Neural cell (in vitro differentiated cells): ENCODE measurements around the gene CLEC4F. TPM values are rescaled to one million over a fixed set of nuclear protein-coding genes. Genes with fewer than 3 reads are reported as not detected.

Source experiments
- H2AFZ ChIP-seq: fragments of 200-600, 300-800 bp; sonication (generic), shearing (Covaris generic); 2 replicates; pipeline ENCODE4 v1.6.0; 2014; ENCODE audit warnings: low read depth, mild to moderate bottlenecking, antibody characterized with exemption, low read length, moderate library complexity
- H3F3A ChIP-seq: fragments of 200-600 bp; shearing (Covaris generic); 2 replicates; pipeline ENCODE4 v1.6.1; 2016; ENCODE audit warnings: mild to moderate bottlenecking, moderate library complexity, mixed read lengths, antibody characterized with exemption, low read length; ENCODE audit not compliant: insufficient read depth, poor library complexity, severe bottlenecking
- H3K27ac ChIP-seq: fragments of 200-600, 300-800 bp; sonication (generic), shearing (Covaris generic); 2 replicates; pipeline ENCODE4 v1.5.1; 2014; ENCODE audit warnings: mild to moderate bottlenecking, low read length, moderate library complexity
- H3K27me3 ChIP-seq: fragments of 300-800, 200-600 bp; sonication (generic), shearing (Covaris generic); 2 replicates; pipeline ENCODE4 v1.6.0; 2014; ENCODE audit warnings: mild to moderate bottlenecking, low read depth, low read length, moderate library complexity; ENCODE audit not compliant: insufficient read depth
- H3K36me3 ChIP-seq: fragments of 300-800, 200-600 bp; sonication (generic), shearing (Covaris generic); 2 replicates; pipeline ENCODE4 v1.5.1; 2014; ENCODE audit warnings: mild to moderate bottlenecking, antibody characterized with exemption, low read length, moderate library complexity; ENCODE audit not compliant: insufficient read depth
- H3K4me2 ChIP-seq: fragments of 300-800, 200-600 bp; sonication (generic), shearing (Covaris generic); 2 replicates; pipeline ENCODE4 v1.6.0; 2014; ENCODE audit warnings: mild to moderate bottlenecking, low read length
- H3K4me3 ChIP-seq: fragments of 300-800, 200-600 bp; sonication (generic), shearing (Covaris generic); 2 replicates; pipeline ENCODE4 v1.5.1; 2014; ENCODE audit warnings: mild to moderate bottlenecking, low read length, moderate library complexity
- H3K79me2 ChIP-seq: fragments of 200-600 bp; shearing (Covaris generic); replicated peaks from 2 replicates; pipeline ENCODE4 v1.6.0; 2014; ENCODE audit warnings: mild to moderate bottlenecking, low read length, moderate library complexity; ENCODE audit not compliant: insufficient read depth
- H3K9ac ChIP-seq: fragments of 300-800, 200-600 bp; sonication (generic), shearing (Covaris generic); 2 replicates; pipeline ENCODE4 v1.6.1; 2016; ENCODE audit warnings: mild to moderate bottlenecking, low read length, mixed read lengths
- H3K9me2 ChIP-seq: fragments of 200-600 bp; shearing (Covaris generic); 2 replicates; pipeline ENCODE4 v1.6.1; 2016; ENCODE audit warnings: mild to moderate bottlenecking, low read length, mixed read lengths; ENCODE audit not compliant: insufficient read depth
- H3K9me3 ChIP-seq: fragments of 200-600, 300-800 bp; sonication (generic), shearing (Covaris generic); 2 replicates; pipeline ENCODE4 v1.6.1; 2016; ENCODE audit warnings: mild to moderate bottlenecking, mixed run types, low read length, moderate library complexity, mixed read lengths
- H4K20me1 ChIP-seq: fragments of 200-600 bp; shearing (Covaris generic); 2 replicates; pipeline ENCODE4 v1.6.1; 2016; ENCODE audit warnings: mild to moderate bottlenecking, mixed run types; ENCODE audit not compliant: insufficient read depth
- MXI1 ChIP-seq: fragments of 450-650 bp; conservative IDR thresholded peaks from 2 replicates; pipeline ENCODE4 v1.6.1; 2014; ENCODE audit warnings: antibody characterized with exemption, mild to moderate bottlenecking; ENCODE audit not compliant: poor library complexity, severe bottlenecking
- POLR2AphosphoS5 ChIP-seq: IDR thresholded peaks from 2 replicates; pipeline ENCODE4 v1.6.1; 2012
- RAD21 ChIP-seq: fragments of 450-650 bp; conservative IDR thresholded peaks from 2 replicates; pipeline ENCODE4 v1.6.1; 2014; ENCODE audit warnings: antibody characterized with exemption, mild to moderate bottlenecking, moderate library complexity
- SMC3 ChIP-seq: fragments of 450-650 bp; conservative IDR thresholded peaks from 2 replicates; pipeline ENCODE4 v1.6.1; 2014; ENCODE audit warnings: antibody characterized with exemption, mild to moderate bottlenecking, moderate library complexity; ENCODE audit not compliant: poor library complexity
- TAF1 ChIP-seq: IDR thresholded peaks from 2 replicates; pipeline ENCODE4 v1.6.1; 2012; ENCODE audit warnings: low read depth
- polyA plus RNA-seq: library from polyadenylated mRNA; depleted of rRNA; stranded (reverse); fragments of >200 nt; gene quantifications from 2 replicates; pipeline ENCODE4 v1.2.3, GENCODE V29; 2014
- TF ChIP-seq, protein P1 (sequence below): IDR thresholded peaks from 2 replicates; pipeline ENCODE4 v1.6.1; 2012; ENCODE audit warnings: borderline replicate concordance

Gene CLEC4F
- polyA plus RNA-seq, 1 donor from 2014 or later, result not detected

DNA sequence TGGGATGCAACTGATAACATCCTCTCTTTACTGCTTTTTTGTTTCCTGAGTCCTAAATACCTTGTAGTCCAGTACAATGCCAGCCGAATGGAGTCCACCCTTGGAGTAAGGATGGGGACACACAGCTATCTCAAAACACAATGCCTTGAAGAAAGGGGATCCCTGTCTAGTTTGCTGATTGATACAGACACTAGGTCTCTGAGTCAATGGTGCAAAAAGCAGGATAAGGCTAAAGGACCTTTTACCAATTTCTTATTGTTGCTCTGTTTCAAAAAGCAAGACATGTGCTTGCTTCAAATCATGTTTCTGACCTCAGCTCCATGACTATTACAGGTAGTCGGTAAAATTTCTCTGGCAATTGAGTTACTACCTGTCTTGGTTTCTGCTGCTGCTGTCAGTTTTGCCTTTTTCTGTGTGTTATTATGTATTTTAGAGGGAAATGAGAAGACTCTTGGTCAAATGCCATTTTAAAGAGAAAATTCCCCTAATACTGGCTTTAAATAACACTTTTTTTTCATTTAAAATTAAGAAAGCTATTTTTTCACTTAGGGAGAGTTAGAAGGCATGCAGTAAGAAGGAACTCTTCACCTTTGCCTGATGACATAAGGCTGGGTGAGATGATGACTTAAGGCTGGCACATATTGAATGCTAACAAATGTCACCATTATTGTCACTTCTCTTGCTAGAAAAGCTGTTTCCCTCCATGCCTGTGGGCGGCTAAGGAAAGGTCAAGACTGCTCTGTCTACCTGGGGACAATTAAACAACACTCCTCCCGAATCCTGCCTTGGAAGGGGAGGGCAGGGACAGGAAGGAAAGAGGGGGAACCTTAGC, 25.0 kb downstream of the CLEC4F start:
- TF ChIP-seq SMC3 (no peak), MXI1 (no peak)
- TF ChIP-seq, protein P1, sequence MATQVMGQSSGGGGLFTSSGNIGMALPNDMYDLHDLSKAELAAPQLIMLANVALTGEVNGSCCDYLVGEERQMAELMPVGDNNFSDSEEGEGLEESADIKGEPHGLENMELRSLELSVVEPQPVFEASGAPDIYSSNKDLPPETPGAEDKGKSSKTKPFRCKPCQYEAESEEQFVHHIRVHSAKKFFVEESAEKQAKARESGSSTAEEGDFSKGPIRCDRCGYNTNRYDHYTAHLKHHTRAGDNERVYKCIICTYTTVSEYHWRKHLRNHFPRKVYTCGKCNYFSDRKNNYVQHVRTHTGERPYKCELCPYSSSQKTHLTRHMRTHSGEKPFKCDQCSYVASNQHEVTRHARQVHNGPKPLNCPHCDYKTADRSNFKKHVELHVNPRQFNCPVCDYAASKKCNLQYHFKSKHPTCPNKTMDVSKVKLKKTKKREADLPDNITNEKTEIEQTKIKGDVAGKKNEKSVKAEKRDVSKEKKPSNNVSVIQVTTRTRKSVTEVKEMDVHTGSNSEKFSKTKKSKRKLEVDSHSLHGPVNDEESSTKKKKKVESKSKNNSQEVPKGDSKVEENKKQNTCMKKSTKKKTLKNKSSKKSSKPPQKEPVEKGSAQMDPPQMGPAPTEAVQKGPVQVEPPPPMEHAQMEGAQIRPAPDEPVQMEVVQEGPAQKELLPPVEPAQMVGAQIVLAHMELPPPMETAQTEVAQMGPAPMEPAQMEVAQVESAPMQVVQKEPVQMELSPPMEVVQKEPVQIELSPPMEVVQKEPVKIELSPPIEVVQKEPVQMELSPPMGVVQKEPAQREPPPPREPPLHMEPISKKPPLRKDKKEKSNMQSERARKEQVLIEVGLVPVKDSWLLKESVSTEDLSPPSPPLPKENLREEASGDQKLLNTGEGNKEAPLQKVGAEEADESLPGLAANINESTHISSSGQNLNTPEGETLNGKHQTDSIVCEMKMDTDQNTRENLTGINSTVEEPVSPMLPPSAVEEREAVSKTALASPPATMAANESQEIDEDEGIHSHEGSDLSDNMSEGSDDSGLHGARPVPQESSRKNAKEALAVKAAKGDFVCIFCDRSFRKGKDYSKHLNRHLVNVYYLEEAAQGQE, result no peak
- Histone ChIP-seq H3K36me3 (no peaks in the 10 kb centered on the region), H4K20me1 (no peaks in the 10 kb centered on the region), H3F3A (no peaks in the 10 kb centered on the region), H2AFZ (no peak overlapping the region), H3K27ac (no peak overlapping the region), H3K4me2 (no peak overlapping the region), H3K9me2 (no peaks in the 10 kb centered on the region), H3K79me2 (no peaks in the 10 kb centered on the region), H3K4me3 (no peak overlapping the region), H3K9ac (no peak overlapping the region), H3K27me3 (peaks cover 22% of the 10 kb centered on the region), H3K9me3 (peaks cover 2% of the 10 kb centered on the region)

DNA sequence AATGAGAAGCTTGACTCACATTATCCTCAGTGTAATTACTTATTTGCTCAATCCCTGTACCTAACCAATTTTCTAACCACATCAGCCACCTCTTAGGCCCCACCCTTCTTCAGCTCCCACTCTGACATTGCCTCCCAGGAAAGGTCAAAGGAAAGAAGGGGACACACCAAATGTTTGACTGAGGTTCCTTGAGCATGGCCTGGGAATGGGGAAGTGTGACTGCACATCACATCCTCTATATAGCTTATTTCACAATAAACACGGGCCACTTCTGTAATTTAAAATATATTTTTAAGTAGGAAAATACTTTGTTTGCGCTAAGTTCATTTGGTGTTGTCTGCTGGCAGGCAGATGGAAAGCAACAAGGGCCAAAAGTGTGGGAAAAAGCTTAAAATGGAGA, 26.9 kb downstream of the CLEC4F start:
- Histone ChIP-seq H3K9me2 (no peaks in the 10 kb centered on the region), H3K36me3 (no peaks in the 10 kb centered on the region), H4K20me1 (no peaks in the 10 kb centered on the region), H3K9me3 (peaks cover 2% of the 10 kb centered on the region), H3K4me2 (no peak overlapping the region), H3K27me3 (peaks cover 41% of the 10 kb centered on the region), H3K27ac (no peak overlapping the region), H3K9ac (no peak overlapping the region), H3F3A (no peaks in the 10 kb centered on the region), H2AFZ (no peak overlapping the region), H3K79me2 (no peaks in the 10 kb centered on the region), H3K4me3 (no peak overlapping the region)
- TF ChIP-seq MXI1, result no peak
- TF ChIP-seq, protein P1, result no peak
- no peak for TF ChIP-seq TAF1
- no peak for TF ChIP-seq POLR2AphosphoS5
- TF ChIP-seq RAD21, result no peak
- TF ChIP-seq SMC3, result no peak
